Measurements from ENCODE around the gene B3GALNT2.
"Not testable (repeated sequence)": the region's sequence is repeated elsewhere in the genome, so short reads cannot be mapped to it uniquely, and the experiment has no call there.

B3GALNT2 gene

GRCh38 chr1:235461954-235462353, 42.3 kb downstream of the B3GALNT2 start:
- intact Hi-C loops (cut with DNase I): no loop called here
- DNase-seq: no peak

- DNase-seq: no peak
- intact Hi-C loops (cut with DNase I): no loop called here
Observed at GRCh38 chr1:235460770-235461169, 43.5 kb downstream of the B3GALNT2 start.

- intact Hi-C loops (cut with DNase I); DNase-seq: not testable (repeated sequence)
Observed at GRCh38 chr1:235457856-235458255, 46.4 kb downstream of the B3GALNT2 start.

- intact Hi-C loops (cut with DNase I): no loop called here
- no peak for DNase-seq
Observed at GRCh38 chr1:235455823-235456222, 48.4 kb downstream of the B3GALNT2 start.

GRCh38 chr1:235455097-235455496, 49.2 kb downstream of the B3GALNT2 start:
- no peak for DNase-seq
- intact Hi-C loops (cut with DNase I): no loop called here

GRCh38 chr1:235454021-235454420, 50.2 kb downstream of the B3GALNT2 start:
- DNase-seq: no peak

GRCh38 chr1:235450886-235451483, 53.3 kb downstream of the B3GALNT2 start:
- intact Hi-C loops (cut with DNase I): no loop called here
- DNase-seq: no peak

More at GRCh38 chr1:235454021-235454420, 50.2 kb downstream of the B3GALNT2 start:
- intact Hi-C loops (cut with DNase I): no loop called here

- intact Hi-C loops (cut with DNase I): no loop called here
- DNase-seq: no peak
Observed at GRCh38 chr1:235450433-235450832, 53.8 kb downstream of the B3GALNT2 start.

- intact Hi-C loops (cut with DNase I): no loop called here
- no peak for DNase-seq
Observed at GRCh38 chr1:235448616-235449015, 55.6 kb downstream of the B3GALNT2 start.

- no peak for DNase-seq
- intact Hi-C loops (cut with DNase I): no loop called here
Observed at GRCh38 chr1:235442788-235443429, 61.3 kb downstream of the B3GALNT2 start.

GRCh38 chr1:235441159-235441685, 63.0 kb downstream of the B3GALNT2 start:
- no peak for DNase-seq
- intact Hi-C loops (cut with DNase I): no loop called here

- no peak for DNase-seq
- intact Hi-C loops (cut with DNase I): no loop called here
Observed at GRCh38 chr1:235434001-235434400, 70.3 kb downstream of the B3GALNT2 start.

- intact Hi-C loops (cut with DNase I): no loop called here
- no peak for DNase-seq
Observed at GRCh38 chr1:235430991-235431390, 73.3 kb downstream of the B3GALNT2 start.

- intact Hi-C loops (cut with DNase I): no loop called here
- DNase-seq: no peak
Observed at GRCh38 chr1:235429143-235429542, 75.1 kb downstream of the B3GALNT2 start.

- intact Hi-C loops (cut with DNase I): no loop called here
- DNase-seq: no peak
Observed at GRCh38 chr1:235427447-235427846, 76.8 kb downstream of the B3GALNT2 start.

GRCh38 chr1:235426680-235427079, 77.6 kb downstream of the B3GALNT2 start:
- intact Hi-C loops (cut with DNase I): no loop called here
- peak in 1 of 10 donors; percentile 57 for DNase-seq

GRCh38 chr1:235426143-235426542, 78.1 kb downstream of the B3GALNT2 start:
- intact Hi-C loops (cut with DNase I): no loop called here
- DNase-seq: no peak

- intact Hi-C loops (cut with DNase I): no loop called here
- DNase-seq: no peak
Observed at GRCh38 chr1:235425357-235425756, 78.9 kb downstream of the B3GALNT2 start.

- peak in 3 of 10 donors; percentile 18 to 41 (median 26) for DNase-seq
- intact Hi-C loops (cut with DNase I): no loop called here
Observed at GRCh38 chr1:235424092-235424491, 80.2 kb downstream of the B3GALNT2 start.

- intact Hi-C loops (cut with DNase I): no loop called here
- DNase-seq: no peak
Observed at GRCh38 chr1:235423214-235423652, 81.0 kb downstream of the B3GALNT2 start.

GRCh38 chr1:235421751-235422150, 82.5 kb downstream of the B3GALNT2 start:
- intact Hi-C loops (cut with DNase I): no loop called here
- DNase-seq: no peak
